GM12878 (cell line): ENCODE results near the gene TPPP.

ENCODE experiments used
- SIN3A ChIP-seq: IDR thresholded peaks from 2 replicates; pipeline ENCODE4 v1.6.1; 2012; ENCODE audit warnings: low read depth, low read length, improper control_type of control experiment
- SMARCA5 ChIP-seq: fragments of 450-650 bp; IDR thresholded peaks from 2 replicates; pipeline ENCODE4 v1.6.1; 2017; ENCODE audit warnings: mild to moderate bottlenecking
- YBX1 ChIP-seq: fragments of 450-650 bp; IDR thresholded peaks from 2 replicates; pipeline ENCODE4 v1.6.1; 2016; ENCODE audit warnings: antibody characterized with exemption
- ZNF384 ChIP-seq: IDR thresholded peaks from 2 replicates; pipeline ENCODE4 v1.6.1; 2012; ENCODE audit warnings: low read depth, mild to moderate bottlenecking, low read length, improper control_type of control experiment, borderline replicate concordance
- TF ChIP-seq, protein P1 (sequence below): IDR thresholded peaks from 2 replicates; pipeline ENCODE4 v1.6.1; 2012; ENCODE audit warnings: low read depth, low read length, improper control_type of control experiment
- TF ChIP-seq, protein P2 (sequence below), 3 experiments: IDR thresholded peaks in 2 of 3; conservative IDR thresholded peaks in 1 of 3; 2 replicates each; pipeline ENCODE4 v1.5.1; 2011; ENCODE audit warnings: low read depth in 3 of 3, low read length in 3 of 3, mild to moderate bottlenecking in 3 of 3, control low read depth in 2 of 3, moderate library complexity in 2 of 3, inconsistent platforms in 1 of 3, mixed read lengths in 1 of 3; ENCODE audit not compliant: control insufficient read depth in 2 of 3, insufficient read depth in 1 of 3; ENCODE audit errors: extremely low read depth in 1 of 3
- TF ChIP-seq, protein P3 (sequence below): IDR thresholded peaks from 2 replicates; pipeline ENCODE4 v1.6.1; 2012; ENCODE audit warnings: low read depth, low read length, improper control_type of control experiment

DNA sequence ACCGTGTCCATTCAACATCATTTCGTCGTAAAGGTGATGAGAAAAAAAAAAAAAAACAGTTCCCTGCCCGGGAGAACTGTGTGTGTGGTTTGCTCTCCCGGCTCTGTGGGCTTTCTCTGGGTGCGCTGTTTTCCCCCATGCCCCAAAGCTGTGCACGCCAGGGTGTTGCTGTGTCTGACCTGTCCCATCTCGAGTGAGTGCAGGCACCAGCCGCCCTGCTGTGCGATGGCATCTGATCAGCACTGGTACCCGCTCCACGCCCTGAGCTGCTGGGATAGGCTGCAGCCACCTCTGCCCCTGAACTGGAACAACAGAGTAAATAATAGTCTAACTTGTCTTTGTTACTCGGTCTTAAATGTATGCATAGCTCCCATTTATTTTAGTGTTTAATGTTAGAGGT, 47.7 kb downstream of the TPPP start:
- TF ChIP-seq ZNF384 (no peak), SMARCA5 (no peak), YBX1 (no peak), SIN3A (no peak)
- TF ChIP-seq, protein P1, sequence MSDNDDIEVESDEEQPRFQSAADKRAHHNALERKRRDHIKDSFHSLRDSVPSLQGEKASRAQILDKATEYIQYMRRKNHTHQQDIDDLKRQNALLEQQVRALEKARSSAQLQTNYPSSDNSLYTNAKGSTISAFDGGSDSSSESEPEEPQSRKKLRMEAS: no peak
- TF ChIP-seq, protein P2, sequence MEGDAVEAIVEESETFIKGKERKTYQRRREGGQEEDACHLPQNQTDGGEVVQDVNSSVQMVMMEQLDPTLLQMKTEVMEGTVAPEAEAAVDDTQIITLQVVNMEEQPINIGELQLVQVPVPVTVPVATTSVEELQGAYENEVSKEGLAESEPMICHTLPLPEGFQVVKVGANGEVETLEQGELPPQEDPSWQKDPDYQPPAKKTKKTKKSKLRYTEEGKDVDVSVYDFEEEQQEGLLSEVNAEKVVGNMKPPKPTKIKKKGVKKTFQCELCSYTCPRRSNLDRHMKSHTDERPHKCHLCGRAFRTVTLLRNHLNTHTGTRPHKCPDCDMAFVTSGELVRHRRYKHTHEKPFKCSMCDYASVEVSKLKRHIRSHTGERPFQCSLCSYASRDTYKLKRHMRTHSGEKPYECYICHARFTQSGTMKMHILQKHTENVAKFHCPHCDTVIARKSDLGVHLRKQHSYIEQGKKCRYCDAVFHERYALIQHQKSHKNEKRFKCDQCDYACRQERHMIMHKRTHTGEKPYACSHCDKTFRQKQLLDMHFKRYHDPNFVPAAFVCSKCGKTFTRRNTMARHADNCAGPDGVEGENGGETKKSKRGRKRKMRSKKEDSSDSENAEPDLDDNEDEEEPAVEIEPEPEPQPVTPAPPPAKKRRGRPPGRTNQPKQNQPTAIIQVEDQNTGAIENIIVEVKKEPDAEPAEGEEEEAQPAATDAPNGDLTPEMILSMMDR (IDR thresholded peaks at IDR 0.05 in 2 of 3, conservative IDR thresholded peaks at IDR 0.05 in 1 of 3; ENCODE audit: control insufficient read depth in 2 of 3, extremely low read depth in 1 of 3, insufficient read depth in 1 of 3, low read depth in 3 of 3, low read length in 3 of 3): no peak
- TF ChIP-seq, protein P3, sequence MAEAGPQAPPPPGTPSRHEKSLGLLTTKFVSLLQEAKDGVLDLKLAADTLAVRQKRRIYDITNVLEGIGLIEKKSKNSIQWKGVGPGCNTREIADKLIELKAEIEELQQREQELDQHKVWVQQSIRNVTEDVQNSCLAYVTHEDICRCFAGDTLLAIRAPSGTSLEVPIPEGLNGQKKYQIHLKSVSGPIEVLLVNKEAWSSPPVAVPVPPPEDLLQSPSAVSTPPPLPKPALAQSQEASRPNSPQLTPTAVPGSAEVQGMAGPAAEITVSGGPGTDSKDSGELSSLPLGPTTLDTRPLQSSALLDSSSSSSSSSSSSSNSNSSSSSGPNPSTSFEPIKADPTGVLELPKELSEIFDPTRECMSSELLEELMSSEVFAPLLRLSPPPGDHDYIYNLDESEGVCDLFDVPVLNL: no peak
